Heart right ventricle (tissue), 16 donors: ENCODE measurements around the gene TMPRSS11D. TPM values are rescaled to one million over a fixed set of nuclear protein-coding genes. Genes with fewer than 3 reads are reported as not detected.
A peak's percentile ranks its signal among the peaks of the same experiment; 100 is the strongest.

Source experiments
- ATAC-seq, 8 donors: fragments of 200-7000 bp; cut with Tn5 transposase; one replicate each; pipeline ENCODE4 v1.9.1; 2020; ENCODE audit warnings: mild to moderate bottlenecking in 8 of 8, moderate library complexity in 8 of 8, moderate number of reproducible peaks in 1 of 8
- DNase-seq, 2 donors: peaks; one replicate each; pipeline ENCODE4 v3.0.0-alpha.2; 2020
- H3K27ac ChIP-seq, 10 donors: fragments of 200-600 bp; sonication (generic) in 2 of 10; one replicate each; pipeline versions ENCODE4 v1.5.0 to v1.8.0; 2020 to 2022; ENCODE audit warnings: mild to moderate bottlenecking in 3 of 10
- H3K27me3 ChIP-seq, 7 donors: fragments of 200-600 bp; one replicate each; pipeline ENCODE4 v1.8.0; 2021 to 2022; ENCODE audit warnings: mild to moderate bottlenecking in 2 of 7
- H3K36me3 ChIP-seq, 9 donors: fragments of 200-600 bp; sonication (generic) in 1 of 9; one replicate each; pipeline versions ENCODE4 v1.5.0 to v1.8.0; 2020 to 2022; ENCODE audit warnings: mild to moderate bottlenecking in 2 of 9
- H3K4me1 ChIP-seq, 9 donors: fragments of 200-600 bp; sonication (generic) in 1 of 9; one replicate each; pipeline versions ENCODE4 v1.5.0 to v1.8.0; 2020 to 2022; ENCODE audit warnings: mild to moderate bottlenecking in 4 of 9
- H3K4me3 ChIP-seq, 10 donors: fragments of 200-600 bp; sonication (generic) in 2 of 10; one replicate each; pipeline versions ENCODE4 v1.5.0 to v1.8.0; 2020 to 2022; ENCODE audit warnings: mild to moderate bottlenecking in 7 of 10, moderate library complexity in 2 of 10
- H3K9me3 ChIP-seq, 11 donors: fragments of 200-600 bp in 10 of 11; sonication (generic) in 2 of 11; one replicate each; pipeline versions ENCODE4 v1.5.0 to v1.8.0; 2013 to 2022; ENCODE audit warnings: mild to moderate bottlenecking in 2 of 11, control low read depth in 1 of 11, moderate library complexity in 1 of 11
- WGBS, 2 donors: extraction: QIAGEN DNeasy Blood & Tissue Kit; methylation state at CpG; one replicate each; pipeline ENCODE4 v1.1.7; 2013; ENCODE audit warnings: inconsistent platforms in 1 of 2; 5-methylcytosine and 5-hydroxymethylcytosine counted together
- intact Hi-C, 10 donors: fragments of 100-400 bp; cut with DNase I; formaldehyde crosslinking; loops; one replicate each; pipeline versions ENCODE4 v1.11.1 to v1.14.2; 2022
- polyA plus RNA-seq, 2 donors: library from polyadenylated mRNA; stranded (reverse); fragments of 200-250 nt; gene quantifications; one replicate each; pipeline ENCODE4 v1.2.3, GENCODE V29; 2013
- total RNA-seq, 10 donors: library from RNA; stranded (reverse); fragmentation: NEBNext Ultra II Directional in 3 of 10; extraction: Animal tissue kit (Norgen Biotek cat#: 25700) in 3 of 10; gene quantifications; one replicate each; pipeline versions ENCODE4 v1.2.1 to v1.2.4, GENCODE V29; 2021 to 2023
- TF ChIP-seq, protein P1 (sequence below), 9 donors: fragments of 200-600 bp; sonication (generic) in 2 of 9; IDR thresholded peaks; one replicate each; pipeline versions ENCODE4 v1.5.0 to v1.8.0; 2021 to 2022; ENCODE audit warnings: antibody characterized with exemption in 9 of 9, mild to moderate bottlenecking in 5 of 9, moderate library complexity in 1 of 9
- donor health status: Arrhythmogenic right ventricular cardiomyopathy.
- donor health status: ischemic (EF 13 %, LVEDD 7.1; RV severe dilation, severe dysfunction).
- donor health status: healthy with polysubstance abuse.
- donor health status: DM: no; HTN: yes; CAD: no.
- donor health status: DM: no; HTN: no; CAD: no.
- donor health status: ischemic (EF 25% LVEDD 6.9; RV normal size, moderate dysfunction).
- donor health status: ischemic (EF 25% LVEDD 5.7; RV mildly dilated, moderate dysfunction).
- donor health status: healthy.
- donor health status: DM: yes; HTN: yes; CAD: no.
- donor health status: Ischemic cardiomyopathy.
- donor health status: ischemic (EF 35%, LVEDD 5.7; RV mildly dilated, moderate dysfunction).
- donor health status: nonischemic (EF 11% LVEDD 7.7; RV severe dilation, severe dysfunction).
- donor health status: DM: yes; HTN: yes; CAD: no.
- donor health status: PGD.
- donor health status: ischemic (EF 29% LVEDD 5.4; RV normal size, mild dysfunction).
- donor health status: nonischemic (EF 23%, LVEDD 6.1; RV moderate dilation, normal function).

The TMPRSS11D gene
- total and polyA plus RNA-seq, 12 donors = 0.03 TPM; not detected in 11

DNA sequence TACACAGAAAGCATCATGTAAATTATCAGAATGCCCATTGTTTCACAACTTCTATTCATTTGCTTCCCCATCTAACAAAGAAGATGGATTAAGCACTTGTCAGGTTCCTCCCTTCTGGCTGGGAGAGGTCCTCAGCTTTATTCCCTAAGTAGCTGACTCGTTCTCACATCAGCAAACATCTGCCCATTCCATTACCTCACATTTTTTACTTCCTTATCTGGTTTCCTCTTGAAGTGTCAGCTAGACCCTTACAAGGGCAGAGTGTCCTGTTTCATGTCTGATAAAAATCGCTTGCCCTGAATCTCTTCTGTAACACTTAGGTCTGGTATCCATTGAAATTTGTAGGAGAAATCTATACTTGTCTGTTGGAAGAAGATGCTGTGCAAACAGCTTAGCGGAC, 44.7 kb upstream of the TMPRSS11D start:
- DNase-seq (no peak), ATAC-seq (no peak)
- Histone ChIP-seq H3K27ac (no peak overlapping the region), H3K36me3 (no peaks in the 10 kb centered on the region), H3K27me3 (no peaks in the 10 kb centered on the region), H3K9me3 (peaks cover 0 to 8% (median 0%) of the 10 kb centered on the region in 11 donors), H3K4me3 (no peak overlapping the region), H3K4me1 (no peaks in the 10 kb centered on the region)
- TF ChIP-seq, protein P1, sequence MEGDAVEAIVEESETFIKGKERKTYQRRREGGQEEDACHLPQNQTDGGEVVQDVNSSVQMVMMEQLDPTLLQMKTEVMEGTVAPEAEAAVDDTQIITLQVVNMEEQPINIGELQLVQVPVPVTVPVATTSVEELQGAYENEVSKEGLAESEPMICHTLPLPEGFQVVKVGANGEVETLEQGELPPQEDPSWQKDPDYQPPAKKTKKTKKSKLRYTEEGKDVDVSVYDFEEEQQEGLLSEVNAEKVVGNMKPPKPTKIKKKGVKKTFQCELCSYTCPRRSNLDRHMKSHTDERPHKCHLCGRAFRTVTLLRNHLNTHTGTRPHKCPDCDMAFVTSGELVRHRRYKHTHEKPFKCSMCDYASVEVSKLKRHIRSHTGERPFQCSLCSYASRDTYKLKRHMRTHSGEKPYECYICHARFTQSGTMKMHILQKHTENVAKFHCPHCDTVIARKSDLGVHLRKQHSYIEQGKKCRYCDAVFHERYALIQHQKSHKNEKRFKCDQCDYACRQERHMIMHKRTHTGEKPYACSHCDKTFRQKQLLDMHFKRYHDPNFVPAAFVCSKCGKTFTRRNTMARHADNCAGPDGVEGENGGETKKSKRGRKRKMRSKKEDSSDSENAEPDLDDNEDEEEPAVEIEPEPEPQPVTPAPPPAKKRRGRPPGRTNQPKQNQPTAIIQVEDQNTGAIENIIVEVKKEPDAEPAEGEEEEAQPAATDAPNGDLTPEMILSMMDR (IDR thresholded peaks at IDR 0.05) = no peak
- 22 to 26% methylated on average over 3 of the region's 3 CpGs for WGBS, 2 donors
- intact Hi-C loops = no loop called here

DNA sequence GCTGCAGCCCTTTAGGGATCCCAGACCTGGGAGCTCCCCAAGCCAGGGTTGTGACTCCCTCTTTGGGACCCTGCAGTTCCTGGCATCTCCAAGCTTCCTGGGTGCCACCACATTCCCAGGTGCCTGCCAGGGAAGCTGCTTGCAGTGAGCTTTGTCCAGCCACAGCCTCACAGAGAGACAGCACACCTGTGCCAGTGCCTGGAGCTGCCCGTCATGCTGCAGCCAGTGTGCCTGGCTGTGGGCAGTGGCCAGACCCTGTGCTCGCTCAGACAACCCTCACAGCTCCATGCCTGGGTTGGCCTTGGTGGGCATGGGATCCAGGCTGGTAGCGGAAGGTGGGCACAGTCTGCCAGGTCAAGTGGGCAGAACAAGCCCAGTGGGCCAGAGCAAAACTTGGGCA, 43.4 kb upstream of the TMPRSS11D start:
- intact Hi-C loops = no loop called here
- TF ChIP-seq, protein P1 (IDR thresholded peaks at IDR 0.05) = no peak
- ATAC-seq (no peak), DNase-seq (no peak)
- Histone ChIP-seq H3K4me1 (no peaks in the 10 kb centered on the region), H3K27me3 (no peaks in the 10 kb centered on the region), H3K9me3 (peaks cover 0 to 8% (median 0%) of the 10 kb centered on the region in 11 donors), H3K27ac (no peak overlapping the region), H3K36me3 (no peaks in the 10 kb centered on the region), H3K4me3 (no peak overlapping the region)
- WGBS, 2 donors = 94 to 95% methylated on average over 3 of the region's 3 CpGs

DNA sequence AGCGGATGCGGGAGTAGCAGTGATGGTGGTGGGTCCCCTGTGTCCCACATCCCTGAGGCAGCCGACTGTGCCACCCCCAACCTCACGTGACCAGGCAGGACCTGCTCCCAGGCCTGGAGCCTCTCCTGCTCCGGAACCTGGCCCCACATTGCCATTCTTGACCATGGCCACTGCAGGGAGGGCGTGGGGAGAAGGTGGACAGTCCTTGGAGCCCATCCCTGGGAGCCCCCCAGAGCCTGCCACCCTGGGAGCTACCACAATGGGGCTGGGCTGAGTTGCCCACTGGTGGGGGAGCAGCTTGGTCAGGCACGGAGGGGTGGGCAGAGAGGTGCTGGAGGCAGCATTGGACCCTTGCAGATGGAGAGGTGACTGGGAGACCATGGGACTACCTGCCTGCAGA, 42.7 kb upstream of the TMPRSS11D start:
- no peak overlapping the region for H3K27ac ChIP-seq
- no peaks in the 10 kb centered on the region for H3K36me3 ChIP-seq
- intact Hi-C loops = no loop called here
- no peaks in the 10 kb centered on the region for H3K4me1 ChIP-seq
- TF ChIP-seq, protein P1 (IDR thresholded peaks at IDR 0.05) = no peak
- no peak for ATAC-seq
- H3K27me3 ChIP-seq = no peaks in the 10 kb centered on the region
- H3K4me3 ChIP-seq = no peak overlapping the region
- H3K9me3 ChIP-seq = peaks cover 0 to 8% (median 0%) of the 10 kb centered on the region in 11 donors
- WGBS, 2 donors = 96% methylated on average over 7 of the region's 7 CpGs
- DNase-seq = no peak

DNA sequence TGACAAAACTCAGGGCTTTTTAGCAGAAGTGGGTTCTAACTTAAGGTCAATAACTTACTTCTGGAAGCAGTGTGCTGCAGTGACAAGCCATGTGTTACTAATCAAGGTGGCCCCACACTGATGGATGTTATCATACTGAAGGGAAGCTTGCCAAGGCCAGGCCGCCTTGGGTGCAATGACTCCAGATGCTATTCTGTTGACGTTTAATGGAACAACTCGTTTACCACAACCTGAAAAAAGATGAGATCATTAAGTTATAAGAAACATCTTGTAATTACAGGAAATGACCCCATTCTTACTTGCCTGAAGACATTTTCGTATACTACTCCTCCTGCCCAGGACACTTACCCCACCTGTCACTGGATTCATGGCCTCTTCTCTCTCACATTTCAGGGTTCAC, 38.9 kb upstream of the TMPRSS11D start:
- TF ChIP-seq, protein P1 (IDR thresholded peaks at IDR 0.05) = no peak
- 41 to 52% methylated on average over 4 of the region's 4 CpGs for WGBS, 2 donors
- Histone ChIP-seq H3K27ac (no peak overlapping the region), H3K27me3 (no peaks in the 10 kb centered on the region), H3K9me3 (peaks cover 0 to 8% (median 0%) of the 10 kb centered on the region in 11 donors), H3K36me3 (no peaks in the 10 kb centered on the region), H3K4me3 (no peak overlapping the region), H3K4me1 (no peaks in the 10 kb centered on the region)
- ATAC-seq = no peak
- intact Hi-C loops = no loop called here
- DNase-seq = no peak

DNA sequence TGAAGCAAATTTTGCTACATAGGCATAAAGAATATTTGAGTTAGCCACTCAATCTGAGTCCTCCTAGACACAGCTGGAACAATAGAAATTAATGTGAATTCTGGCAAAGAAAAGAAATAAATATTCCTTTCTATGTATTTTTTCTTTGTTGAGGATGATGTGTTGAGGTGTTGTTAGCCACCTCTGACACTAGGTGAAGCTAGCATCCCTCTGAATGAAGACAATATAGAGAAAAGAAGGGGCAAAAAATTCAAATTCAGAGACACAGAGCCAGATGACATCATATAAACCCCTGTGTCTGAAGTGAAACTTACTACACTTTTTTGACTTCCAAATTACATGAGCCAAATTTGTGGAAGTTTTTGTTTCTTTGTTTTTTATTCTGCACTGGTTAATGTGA, 34.6 kb upstream of the TMPRSS11D start:
- H3K27ac ChIP-seq = no peak overlapping the region
- no peak for ATAC-seq
- no peaks in the 10 kb centered on the region for H3K4me1 ChIP-seq
- TF ChIP-seq, protein P1 (IDR thresholded peaks at IDR 0.05) = peak in 1 of 9 donors; percentile 12
- H3K27me3 ChIP-seq = no peaks in the 10 kb centered on the region
- no peak for DNase-seq
- H3K9me3 ChIP-seq = no peaks in the 10 kb centered on the region
- H3K36me3 ChIP-seq = no peaks in the 10 kb centered on the region
- no peak overlapping the region for H3K4me3 ChIP-seq
- intact Hi-C loops = no loop called here
